ENCODE measurements around the gene CARF. TPM values are rescaled to one million over a fixed set of nuclear protein-coding genes. Genes with fewer than 3 reads are reported as not detected.

Gene CARF
- total and polyA plus RNA-seq, 2 experiments from 2014 or later, result 4.3 to 9.5 TPM

DNA sequence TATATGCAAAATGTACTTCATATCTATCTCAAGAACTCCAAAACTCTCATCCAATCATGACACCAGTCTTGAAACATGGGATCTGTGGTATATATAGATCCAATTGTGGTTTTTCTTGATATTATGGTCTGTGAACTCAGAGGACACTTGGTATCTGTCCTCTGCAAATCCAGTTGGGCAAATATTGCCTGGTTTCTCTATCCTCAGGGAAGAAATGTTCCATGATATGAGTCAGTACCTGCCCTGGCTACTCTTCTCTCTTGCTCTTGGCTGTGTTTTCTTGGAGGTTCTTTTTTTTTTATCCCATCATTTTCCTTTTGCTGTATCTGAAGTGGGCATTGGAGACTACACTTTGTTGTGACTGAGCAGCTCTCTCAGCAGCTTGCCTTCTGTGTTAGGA is 113.5 kb downstream of the CARF start:
- Histone ChIP-seq H3K9me2 (ENCODE audit: insufficient read depth) (no peaks in the 10 kb centered on the region), H3K4me2 (ENCODE audit: unreplicated experiment) (no peak overlapping the region), H3F3A (ENCODE audit: insufficient read depth) (peaks cover 11% of the 10 kb centered on the region; the same call in 1 of the 2 replicates), H3K79me2 (ENCODE audit: insufficient read depth) (peaks cover 100% of the 10 kb centered on the region), H3K4me3 (no peak overlapping the region), H3K27me3 (replicated peaks; ENCODE audit: insufficient read depth) (no peaks in the 10 kb centered on the region), H3K9ac (no peak overlapping the region), H4K20me1 (ENCODE audit: insufficient read depth) (no peaks in the 10 kb centered on the region), H3K27ac (0 out of 2 replicates have a peak overlapping the region, but pooled peaks have one; percentile 21), H3K4me1 (ENCODE audit: insufficient read depth) (peaks cover 32% of the 10 kb centered on the region), H3K9me3 (ENCODE audit: low read depth) (no peaks in the 10 kb centered on the region), H3K36me3 (ENCODE audit: low read depth) (no peaks in the 10 kb centered on the region; the same call in 1 of the 2 replicates), H2AFZ (no peak overlapping the region)
- no peak for TF ChIP-seq EZH2 (IDR thresholded peaks at IDR 0.05; ENCODE audit: insufficient read depth, poor library complexity, severe bottlenecking)
- TF ChIP-seq EZH2phosphoT487 (IDR thresholded peaks at IDR 0.05; ENCODE audit: insufficient read depth, low read depth), result no peak
- peak; percentile 45 for DNase-seq
- in situ Hi-C loops (cut with MboI), result no loop called here

GRCh38 chr2:203030545-203030944 is 118.5 kb downstream of the CARF start:
- peaks cover 4% of the 10 kb centered on the region; the same call in 1 of the 2 replicates for H3F3A ChIP-seq (ENCODE audit: insufficient read depth)
- WGBS, 2 experiments (ENCODE audit: low coverage in 1 of 2, low lambda C conversion rate in 2 of 2, missing lambda C conversion rate in 2 of 2), result 95 to 97% methylated on average over 2 of the region's 2 CpGs
- H3K9ac ChIP-seq, result no peak overlapping the region
- H3K79me2 ChIP-seq (ENCODE audit: insufficient read depth), result peaks cover 98% of the 10 kb centered on the region
- H3K27ac ChIP-seq, result no peak overlapping the region
- H2AFZ ChIP-seq, result no peak overlapping the region
- H3K9me2 ChIP-seq (ENCODE audit: insufficient read depth), result no peaks in the 10 kb centered on the region
- in situ Hi-C loops (cut with MboI), result no loop called here
- 0 out of 2 replicates have a peak, but pooled peaks cover 6% of the 10 kb centered on the region for H3K4me1 ChIP-seq (ENCODE audit: insufficient read depth)
- 0 out of 2 replicates have a peak, but pooled peaks cover 4% of the 10 kb centered on the region for H4K20me1 ChIP-seq (ENCODE audit: insufficient read depth)
- TF ChIP-seq EZH2 (IDR thresholded peaks at IDR 0.05; ENCODE audit: insufficient read depth, poor library complexity, severe bottlenecking) (no peak), EZH2phosphoT487 (IDR thresholded peaks at IDR 0.05; ENCODE audit: insufficient read depth, low read depth) (no peak)
- no peaks in the 10 kb centered on the region for H3K27me3 ChIP-seq (replicated peaks; ENCODE audit: insufficient read depth)
- no peak for DNase-seq
- H3K9me3 ChIP-seq (ENCODE audit: low read depth), result no peaks in the 10 kb centered on the region
- H3K4me2 ChIP-seq (ENCODE audit: unreplicated experiment), result no peak overlapping the region
- H3K4me3 ChIP-seq, result no peak overlapping the region
- no peaks in the 10 kb centered on the region; the same call in 1 of the 2 replicates for H3K36me3 ChIP-seq (ENCODE audit: low read depth)

- H3K4me3 ChIP-seq, result no peak overlapping the region
- no peak for DNase-seq
Measured at GRCh38 chr2:203030991-203031390, 118.9 kb downstream of the CARF start.

GRCh38 chr2:203033395-203033794 is 121.3 kb downstream of the CARF start:
- Histone ChIP-seq H3K27ac (no peak overlapping the region), H4K20me1 (ENCODE audit: insufficient read depth) (peaks cover 4% of the 10 kb centered on the region; the same call in 1 of the 2 replicates), H3K4me1 (ENCODE audit: insufficient read depth) (no peaks in the 10 kb centered on the region), H3K9me2 (ENCODE audit: insufficient read depth) (no peaks in the 10 kb centered on the region), H3K27me3 (replicated peaks; ENCODE audit: insufficient read depth) (no peaks in the 10 kb centered on the region), H3K36me3 (ENCODE audit: low read depth) (no peaks in the 10 kb centered on the region), H3K9ac (no peak overlapping the region), H3K4me3 (no peak overlapping the region), H2AFZ (no peak overlapping the region), H3F3A (ENCODE audit: insufficient read depth) (0 out of 2 replicates have a peak, but pooled peaks cover 7% of the 10 kb centered on the region), H3K4me2 (ENCODE audit: unreplicated experiment) (no peak overlapping the region), H3K79me2 (ENCODE audit: insufficient read depth) (peaks cover 98% of the 10 kb centered on the region), H3K9me3 (ENCODE audit: low read depth) (no peaks in the 10 kb centered on the region)
- in situ Hi-C loops (cut with MboI), result no loop called here
- TF ChIP-seq EZH2phosphoT487 (IDR thresholded peaks at IDR 0.05; ENCODE audit: insufficient read depth, low read depth), result no peak
- no peak for TF ChIP-seq EZH2 (IDR thresholded peaks at IDR 0.05; ENCODE audit: insufficient read depth, poor library complexity, severe bottlenecking)
- DNase-seq, result no peak

More at GRCh38 chr2:203030991-203031390, 118.9 kb downstream of the CARF start:
- H3K4me2 ChIP-seq (ENCODE audit: unreplicated experiment), result no peak overlapping the region
- WGBS, 2 experiments (ENCODE audit: low coverage in 1 of 2, low lambda C conversion rate in 2 of 2, missing lambda C conversion rate in 2 of 2), result 88 to 93% methylated on average over 5 of the region's 5 CpGs
- H3K9me2 ChIP-seq (ENCODE audit: insufficient read depth), result no peaks in the 10 kb centered on the region
- no peaks in the 10 kb centered on the region for H3K9me3 ChIP-seq (ENCODE audit: low read depth)
- no peak overlapping the region for H3K9ac ChIP-seq
- 0 out of 2 replicates have a peak, but pooled peaks cover 2% of the 10 kb centered on the region for H3K4me1 ChIP-seq (ENCODE audit: insufficient read depth)
- TF ChIP-seq EZH2 (IDR thresholded peaks at IDR 0.05; ENCODE audit: insufficient read depth, poor library complexity, severe bottlenecking), result no peak
- TF ChIP-seq EZH2phosphoT487 (IDR thresholded peaks at IDR 0.05; ENCODE audit: insufficient read depth, low read depth), result no peak
- no peaks in the 10 kb centered on the region; the same call in 1 of the 2 replicates for H3K36me3 ChIP-seq (ENCODE audit: low read depth)
- in situ Hi-C loops (cut with MboI), result no loop called here
- peaks cover 98% of the 10 kb centered on the region for H3K79me2 ChIP-seq (ENCODE audit: insufficient read depth)
- H3K27ac ChIP-seq, result no peak overlapping the region
- H2AFZ ChIP-seq, result no peak overlapping the region
- H4K20me1 ChIP-seq (ENCODE audit: insufficient read depth), result 0 out of 2 replicates have a peak, but pooled peaks cover 4% of the 10 kb centered on the region
- H3F3A ChIP-seq (ENCODE audit: insufficient read depth), result 0 out of 2 replicates have a peak, but pooled peaks cover under 1% of the 10 kb centered on the region
- H3K27me3 ChIP-seq (replicated peaks; ENCODE audit: insufficient read depth), result no peaks in the 10 kb centered on the region

All from GM23248 (cell line).